MM.1S (cell line): ENCODE measurements around the gene QPCTL.

ENCODE experiments used
- EZH2 ChIP-seq: fragments of 300-600 bp; sonication (generic); optimal IDR thresholded peaks from 2 replicates; pipeline ENCODE3; 2017; ENCODE audit warnings: low read depth, mild to moderate bottlenecking, antibody characterized with exemption, low read length, mixed read lengths
- TF ChIP-seq, protein P1 (sequence below): fragments of 300-600 bp; sonication (generic); IDR thresholded peaks from 2 replicates; pipeline ENCODE4 v1.5.1; 2016; ENCODE audit warnings: antibody characterized with exemption, low read length, mixed read lengths

DNA sequence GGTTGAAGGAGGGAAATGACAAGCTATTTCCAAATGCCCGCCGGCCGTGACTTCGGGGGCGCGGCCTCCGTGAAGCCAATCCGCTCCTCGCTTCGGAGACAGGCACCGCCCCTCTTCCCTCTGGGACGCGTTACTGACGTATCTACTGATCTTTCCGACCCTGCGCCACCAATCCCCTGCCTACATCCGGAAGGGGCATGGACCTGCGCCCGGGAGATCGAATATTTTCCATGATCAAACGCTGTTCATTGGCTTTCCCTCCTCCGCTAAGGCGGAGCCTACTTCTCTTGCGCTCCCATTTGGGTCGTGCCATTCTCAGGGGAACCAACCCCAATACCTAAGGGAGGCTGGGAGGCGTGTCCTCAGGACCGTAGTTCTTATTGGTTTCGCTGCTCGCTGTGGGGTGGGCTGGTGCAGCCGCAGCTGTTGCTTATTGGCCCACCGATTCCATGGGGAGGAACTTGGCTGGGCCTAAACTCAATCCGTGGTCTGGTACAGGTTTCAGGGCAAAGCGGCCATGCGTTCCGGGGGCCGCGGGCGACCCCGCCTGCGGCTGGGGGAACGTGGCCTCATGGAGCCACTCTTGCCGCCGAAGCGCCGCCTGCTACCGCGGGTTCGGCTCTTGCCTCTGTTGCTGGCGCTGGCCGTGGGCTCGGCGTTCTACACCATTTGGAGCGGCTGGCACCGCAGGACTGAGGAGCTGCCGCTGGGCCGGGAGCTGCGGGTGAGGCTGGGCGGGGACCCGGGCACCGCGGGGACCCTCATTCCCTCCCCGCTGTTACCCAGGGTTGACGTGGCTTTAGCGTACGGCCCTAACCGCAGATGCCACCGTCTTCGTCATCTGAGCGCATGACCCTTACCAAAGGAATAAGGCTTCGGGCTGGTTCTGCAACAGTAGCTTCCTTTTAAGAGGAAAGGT is at the start of gene QPCTL:
- TF ChIP-seq, protein P1, sequence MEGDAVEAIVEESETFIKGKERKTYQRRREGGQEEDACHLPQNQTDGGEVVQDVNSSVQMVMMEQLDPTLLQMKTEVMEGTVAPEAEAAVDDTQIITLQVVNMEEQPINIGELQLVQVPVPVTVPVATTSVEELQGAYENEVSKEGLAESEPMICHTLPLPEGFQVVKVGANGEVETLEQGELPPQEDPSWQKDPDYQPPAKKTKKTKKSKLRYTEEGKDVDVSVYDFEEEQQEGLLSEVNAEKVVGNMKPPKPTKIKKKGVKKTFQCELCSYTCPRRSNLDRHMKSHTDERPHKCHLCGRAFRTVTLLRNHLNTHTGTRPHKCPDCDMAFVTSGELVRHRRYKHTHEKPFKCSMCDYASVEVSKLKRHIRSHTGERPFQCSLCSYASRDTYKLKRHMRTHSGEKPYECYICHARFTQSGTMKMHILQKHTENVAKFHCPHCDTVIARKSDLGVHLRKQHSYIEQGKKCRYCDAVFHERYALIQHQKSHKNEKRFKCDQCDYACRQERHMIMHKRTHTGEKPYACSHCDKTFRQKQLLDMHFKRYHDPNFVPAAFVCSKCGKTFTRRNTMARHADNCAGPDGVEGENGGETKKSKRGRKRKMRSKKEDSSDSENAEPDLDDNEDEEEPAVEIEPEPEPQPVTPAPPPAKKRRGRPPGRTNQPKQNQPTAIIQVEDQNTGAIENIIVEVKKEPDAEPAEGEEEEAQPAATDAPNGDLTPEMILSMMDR: no peak
- no peak for TF ChIP-seq EZH2
